Activated CD4-positive, alpha-beta T cell treated with anti-CD3 and anti-CD28 coated beads, Interleukin-2, Interleukin-4, amounts not matched to agents 100 ng/mL and 50 ng/mL, durations not matched to agents 16 hours and 8 hours (primary cell): ENCODE data around the gene RBM5.
"Not testable (repeated sequence)": the region's sequence is repeated elsewhere in the genome, so short reads cannot be mapped to it uniquely, and the experiment has no call there.

Source experiments
- DNase-seq: peaks from one replicate; pipeline ENCODE4 v3.0.0-alpha.2; 2020; ENCODE audit warnings: low spot score

The RBM5 gene

GRCh38 chr3:50088725-50089608 is at the start of gene RBM5:
Gene RBM5 (plus strand): TSS chr3:50088919. CDS start chr3:50090435, 1,516 bp downstream.
- peak; percentile 96 for DNase-seq

- no peak for DNase-seq
Observed at GRCh38 chr3:50044976-50045375, 43.7 kb upstream of the RBM5 start.

- DNase-seq, result no peak
Observed at GRCh38 chr3:50047426-50047825, 41.3 kb upstream of the RBM5 start.

- no peak for DNase-seq
Observed at GRCh38 chr3:50050361-50050760, 38.4 kb upstream of the RBM5 start.

GRCh38 chr3:50057756-50058155 is 31.0 kb upstream of the RBM5 start:
- no peak for DNase-seq

GRCh38 chr3:50068134-50068533 is 20.6 kb upstream of the RBM5 start:
- DNase-seq, result no peak

- DNase-seq, result no peak
Observed at GRCh38 chr3:50078091-50078490, 10.6 kb upstream of the RBM5 start.

- no peak for DNase-seq
Observed at GRCh38 chr3:50078622-50079021, 10.1 kb upstream of the RBM5 start.

GRCh38 chr3:50084951-50085350 is 3.8 kb upstream of the RBM5 start:
- DNase-seq, result not testable (repeated sequence)

- no peak for DNase-seq
Observed at GRCh38 chr3:50089609-50089945, 858 bp downstream of the RBM5 start.

- DNase-seq, result no peak
Observed at GRCh38 chr3:50090984-50091383, 2.3 kb downstream of the RBM5 start.

- no peak for DNase-seq
Observed at GRCh38 chr3:50095352-50095998, 6.8 kb downstream of the RBM5 start.

- no peak for DNase-seq
Observed at GRCh38 chr3:50100386-50100785, 11.7 kb downstream of the RBM5 start.

GRCh38 chr3:50100956-50101845 is 12.5 kb downstream of the RBM5 start:
- DNase-seq, result no peak

GRCh38 chr3:50102558-50102957 is 13.8 kb downstream of the RBM5 start:
- no peak for DNase-seq

- DNase-seq, result no peak
Observed at GRCh38 chr3:50111757-50112156, 23.0 kb downstream of the RBM5 start.

- DNase-seq, result no peak
Observed at GRCh38 chr3:50112462-50112861, 23.7 kb downstream of the RBM5 start.

- DNase-seq, result no peak
Observed at GRCh38 chr3:50117120-50117519, 28.4 kb downstream of the RBM5 start.

GRCh38 chr3:50118237-50118636 is 29.5 kb downstream of the RBM5 start:
- no peak for DNase-seq

GRCh38 chr3:50119786-50120185 is 31.1 kb downstream of the RBM5 start:
- DNase-seq, result no peak

- no peak for DNase-seq
Observed at GRCh38 chr3:50120364-50121071, 31.8 kb downstream of the RBM5 start.
